SH-SY5Y (cell line): Measurements from ENCODE around the gene FOSL1.

Experiments used
- GATA2 ChIP-seq: IDR thresholded peaks from 2 replicates; pipeline ENCODE4 v1.6.1; 2011; ENCODE audit warnings: mild to moderate bottlenecking, low read depth, low read length
- GATA3 ChIP-seq: IDR thresholded peaks from 2 replicates; pipeline ENCODE4 v1.6.1; 2011; ENCODE audit warnings: low read depth, mild to moderate bottlenecking, low read length, moderate library complexity

- TF ChIP-seq GATA2 = no peak
- TF ChIP-seq GATA3 = no peak
Observed at GRCh38 chr11:65861165-65861505, 39.1 kb downstream of the FOSL1 start.
